GM10266 (cell line): ENCODE measurements around the gene TECTA.
"Not testable (repeated sequence)": the region's sequence is repeated elsewhere in the genome, so short reads cannot be mapped to it uniquely, and the experiment has no call there.

Experiments used
- DNase-seq: peaks from one replicate; pipeline ENCODE4 v3.0.0; 2012; ENCODE audit errors: extremely low spot score
- TF ChIP-seq, protein P1 (sequence below): IDR thresholded peaks from 2 replicates; pipeline ENCODE4 v1.5.1; 2012; ENCODE audit warnings: mild to moderate bottlenecking, low read depth; ENCODE audit not compliant: control insufficient read depth, insufficient read depth; ENCODE audit errors: missing control alignments

Gene TECTA

DNA sequence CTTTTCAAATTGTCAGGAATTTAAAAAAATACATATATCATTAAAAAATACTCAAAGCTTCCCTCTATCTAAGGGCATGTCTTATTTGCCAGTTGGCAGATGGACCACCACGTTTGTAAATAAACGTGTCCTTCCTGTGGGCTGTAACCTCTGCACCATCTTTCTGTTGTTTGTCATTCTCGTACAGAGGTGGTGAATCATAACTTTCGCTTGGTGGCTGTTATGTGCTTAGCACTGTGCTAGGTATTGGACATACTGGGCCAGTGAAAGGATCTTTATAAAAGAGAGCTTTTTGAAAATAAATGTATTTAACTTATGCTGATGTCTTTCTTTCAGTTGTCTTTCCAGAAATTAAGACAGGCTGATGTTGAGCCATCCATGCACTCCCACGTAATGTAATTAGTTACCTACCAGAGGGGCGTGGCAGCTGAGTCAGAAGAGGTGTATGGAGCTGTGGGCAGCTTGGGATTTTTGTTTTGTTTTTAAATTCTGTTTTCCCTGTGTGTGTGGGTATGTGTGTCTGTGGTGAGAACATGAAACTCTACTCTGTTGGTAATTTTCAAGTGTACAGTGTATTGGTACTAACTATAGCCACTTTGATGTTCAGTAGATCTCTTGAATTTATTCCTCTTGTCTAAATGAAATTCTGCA lies 62.7 kb downstream of the TECTA start:
- DNase-seq = no peak
- TF ChIP-seq, protein P1, sequence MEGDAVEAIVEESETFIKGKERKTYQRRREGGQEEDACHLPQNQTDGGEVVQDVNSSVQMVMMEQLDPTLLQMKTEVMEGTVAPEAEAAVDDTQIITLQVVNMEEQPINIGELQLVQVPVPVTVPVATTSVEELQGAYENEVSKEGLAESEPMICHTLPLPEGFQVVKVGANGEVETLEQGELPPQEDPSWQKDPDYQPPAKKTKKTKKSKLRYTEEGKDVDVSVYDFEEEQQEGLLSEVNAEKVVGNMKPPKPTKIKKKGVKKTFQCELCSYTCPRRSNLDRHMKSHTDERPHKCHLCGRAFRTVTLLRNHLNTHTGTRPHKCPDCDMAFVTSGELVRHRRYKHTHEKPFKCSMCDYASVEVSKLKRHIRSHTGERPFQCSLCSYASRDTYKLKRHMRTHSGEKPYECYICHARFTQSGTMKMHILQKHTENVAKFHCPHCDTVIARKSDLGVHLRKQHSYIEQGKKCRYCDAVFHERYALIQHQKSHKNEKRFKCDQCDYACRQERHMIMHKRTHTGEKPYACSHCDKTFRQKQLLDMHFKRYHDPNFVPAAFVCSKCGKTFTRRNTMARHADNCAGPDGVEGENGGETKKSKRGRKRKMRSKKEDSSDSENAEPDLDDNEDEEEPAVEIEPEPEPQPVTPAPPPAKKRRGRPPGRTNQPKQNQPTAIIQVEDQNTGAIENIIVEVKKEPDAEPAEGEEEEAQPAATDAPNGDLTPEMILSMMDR = no peak

DNA sequence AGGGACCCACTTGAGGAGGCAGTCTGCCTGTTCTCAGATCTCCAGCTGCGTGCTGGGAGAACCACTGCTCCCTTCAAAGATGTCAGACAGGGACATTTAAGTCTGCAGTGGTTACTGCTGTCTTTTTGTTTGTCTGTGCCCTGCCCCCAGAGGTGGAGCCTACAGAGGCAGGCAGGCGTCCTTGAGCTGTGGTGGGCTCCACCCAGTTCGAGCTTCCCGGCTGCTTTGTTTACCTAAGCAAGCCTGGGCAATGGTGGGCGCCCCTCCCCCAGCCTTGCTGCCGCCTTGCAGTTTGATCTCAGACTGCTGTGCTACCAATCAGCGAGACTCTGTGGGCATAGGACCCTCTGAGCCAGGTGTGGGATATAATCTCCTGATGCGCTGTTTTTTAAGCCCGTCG lies 76.6 kb downstream of the TECTA start:
- DNase-seq = not testable (repeated sequence)

DNA sequence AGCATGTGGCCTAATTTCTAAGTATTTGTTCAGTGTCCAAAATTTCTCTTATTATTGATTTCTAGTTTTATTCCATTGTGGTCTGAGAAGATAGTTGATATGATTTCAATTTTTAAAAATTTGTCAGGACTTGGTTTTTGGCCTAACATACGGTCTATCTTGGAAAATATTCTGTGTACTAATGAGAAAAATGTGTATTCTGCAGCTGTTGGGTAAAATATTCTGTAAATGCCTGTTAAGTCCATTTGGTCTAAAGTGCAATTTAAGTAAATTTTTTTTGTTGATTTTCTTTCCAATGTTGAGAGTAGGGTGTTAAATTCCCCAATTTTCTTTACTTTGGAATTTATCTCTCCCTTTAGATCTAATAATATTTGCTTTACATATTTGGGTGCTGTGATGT lies 78.3 kb downstream of the TECTA start:
- DNase-seq = no peak

DNA sequence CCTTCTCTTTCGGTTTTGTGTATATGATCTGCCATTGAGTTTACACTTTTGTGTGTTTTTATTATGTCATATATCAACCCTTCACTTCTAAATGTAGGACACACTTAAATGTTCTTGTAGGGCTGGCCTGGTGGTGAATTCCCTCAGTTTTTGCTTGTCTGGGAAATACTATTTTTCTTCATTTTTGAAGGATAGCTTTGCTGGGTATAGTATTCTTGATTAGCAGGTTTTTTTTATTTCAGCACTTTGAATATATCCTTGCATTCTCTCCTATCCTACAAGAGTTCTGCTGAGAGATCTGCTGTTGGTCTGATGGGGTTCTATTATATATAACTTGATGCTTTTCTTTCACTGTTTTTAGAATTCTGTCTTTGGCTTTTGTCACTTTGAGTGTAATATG lies 79.1 kb downstream of the TECTA start:
- DNase-seq = no peak
- TF ChIP-seq, protein P1 = no peak

More for the DNA sequence above, 78.3 kb downstream of the TECTA start:
- TF ChIP-seq, protein P1 = no peak

DNA sequence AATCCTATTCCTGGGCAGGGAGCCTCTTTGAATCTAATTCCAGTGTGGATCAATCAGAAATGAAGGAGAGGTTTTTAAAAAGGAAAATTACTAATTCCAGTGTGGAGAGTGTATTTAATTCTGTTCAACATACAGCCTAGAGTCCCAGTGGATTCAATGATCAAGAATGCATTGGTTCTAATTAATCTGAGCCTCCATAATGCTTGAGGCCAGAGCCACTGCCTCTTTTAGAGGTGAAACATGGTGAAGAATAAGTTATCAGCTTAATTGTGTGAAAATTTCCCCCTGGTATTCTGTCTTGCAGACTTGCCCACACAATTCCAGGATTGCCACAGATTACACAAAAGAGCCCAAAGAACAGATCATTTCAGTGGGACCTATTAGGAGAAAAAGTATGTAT lies 87.7 kb downstream of the TECTA start:
- DNase-seq = no peak
- TF ChIP-seq, protein P1 = no peak

DNA sequence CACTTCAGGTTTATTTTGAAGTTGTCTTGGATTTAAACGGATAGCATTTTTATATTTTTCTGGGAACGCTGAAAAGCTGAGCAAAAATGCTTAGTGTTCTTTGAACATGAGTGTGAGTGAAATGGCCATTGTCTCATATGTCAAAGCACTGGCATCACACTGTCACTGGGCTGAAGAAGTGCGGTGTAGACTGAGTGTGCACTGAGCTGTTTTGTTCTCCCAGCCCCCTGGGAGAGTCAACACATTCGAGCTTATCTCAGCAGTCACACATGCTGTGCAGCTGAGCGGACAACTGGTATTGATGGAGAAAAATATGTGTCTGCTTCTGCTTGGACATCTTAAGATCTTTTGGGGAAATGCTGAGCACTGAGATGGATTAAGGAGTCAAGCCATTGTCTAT lies 90.8 kb downstream of the TECTA start:
- no peak for DNase-seq
- TF ChIP-seq, protein P1 = no peak

DNA sequence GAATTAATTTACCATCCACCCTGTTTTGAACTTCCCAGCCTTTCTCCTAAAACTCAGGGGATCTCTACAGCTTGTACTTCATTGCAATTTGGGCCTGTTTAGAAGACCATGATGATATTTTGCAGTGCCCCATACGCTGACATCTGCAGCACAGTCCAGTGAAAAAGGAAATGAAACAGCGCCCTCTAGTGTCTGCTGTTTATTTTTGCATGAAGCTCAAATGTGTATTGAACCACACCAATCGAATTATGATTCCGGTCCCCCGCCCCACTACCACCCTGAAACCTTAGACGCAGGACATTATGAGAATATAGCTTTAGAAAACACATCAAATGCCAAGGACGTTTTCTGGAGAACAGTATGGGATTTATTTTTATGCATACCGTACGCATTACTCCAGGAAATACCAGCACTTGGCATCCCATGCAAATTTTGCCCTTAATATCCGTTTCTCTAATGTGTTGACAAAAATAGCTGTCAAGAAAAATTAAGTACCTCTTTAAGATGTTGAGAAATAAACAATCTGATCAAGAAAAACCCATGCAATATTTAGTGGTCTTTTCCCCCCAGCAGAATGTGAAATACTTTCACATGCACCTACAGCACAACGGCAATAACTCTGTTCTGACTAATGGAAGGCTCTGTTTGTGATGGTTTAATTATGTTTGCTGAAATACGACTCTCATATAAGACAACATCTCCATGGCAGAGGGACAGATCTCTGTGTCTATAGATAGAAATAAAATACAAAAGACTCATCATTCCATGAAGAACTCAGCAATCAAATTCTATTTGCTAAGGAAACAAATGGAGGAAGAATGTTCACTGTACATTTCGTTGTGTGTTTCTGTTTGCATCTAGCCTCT lies 93.9 kb downstream of the TECTA start:
- TF ChIP-seq, protein P1 = peak; percentile 85
- peak; percentile 64 for DNase-seq
